GM12878 (cell line): Measurements from ENCODE around the gene BHLHE23. TPM values are rescaled to one million over a fixed set of nuclear protein-coding genes. Genes with fewer than 3 reads are reported as not detected.

Experiments
- ATAC-seq: fragments of 200-7000 bp; cut with Tn5 transposase; 3 replicates; pipeline ENCODE4 v1.9.1; 2020; ENCODE audit warnings: mild to moderate bottlenecking, moderate library complexity
- BruUV-seq: library from RNA; stranded (reverse); fragments of 400-500 nt; replicated peaks from 2 replicates; lab custom pipeline; 2021; lab: Mats Ljungman, UMichigan
- CTCF ChIA-PET: fragments of 300-600 bp; sonication (Branson Sonifier 250); formaldehyde crosslinking; extraction: SDS; loops from one replicate; lab custom pipeline; 2021; ENCODE audit warnings: inconsistent platforms; lab: Yijun Ruan, JAX
- POLR2A ChIA-PET: fragments of 350-600 bp; formaldehyde crosslinking; extraction: SDS; loops from one replicate; lab custom pipeline; 2021; ENCODE audit warnings: inconsistent platforms; lab: Charles Lee
- RAD21 ChIA-PET: fragments of 300-600 bp; sonication (Branson Sonifier 250); formaldehyde crosslinking; loops from one replicate; lab custom pipeline; 2023; ENCODE audit warnings: antibody characterized with exemption; ENCODE audit not compliant: unreplicated experiment; lab: Charles Lee
- SMC1A ChIA-PET: fragments of 300-600 bp; sonication (Branson Sonifier 250); formaldehyde crosslinking; loops from one replicate; lab custom pipeline; 2023; ENCODE audit not compliant: unreplicated experiment, uncharacterized antibody; lab: Charles Lee
- DNase-seq: peaks from one replicate; pipeline ENCODE4 v3.0.0-alpha.2; 2011; ENCODE audit warnings: low read depth, low spot score
- FAIRE-seq: peaks from 3 replicates; lab custom pipeline; 2011; peaks lifted over from hg19 to GRCh38; lab: Jason Lieb, UNC
- H2AFZ ChIP-seq: 2 replicates; pipeline ENCODE4 v1.6.0; 2011; ENCODE audit warnings: low read depth, low read length, control low read depth; ENCODE audit not compliant: control insufficient read depth
- H3K27ac ChIP-seq: 2 replicates; pipeline ENCODE4 v1.5.1; 2011; ENCODE audit warnings: control low read depth; ENCODE audit not compliant: control insufficient read depth, insufficient read depth
- H3K27me3 ChIP-seq, 2 experiments: replicated peaks in 1 of 2; 2 replicates each; pipeline versions ENCODE4 v1.6.0 to v1.6.1; 2011; ENCODE audit warnings: low read length in 1 of 2; ENCODE audit not compliant: control insufficient read depth in 2 of 2, insufficient read depth in 2 of 2
- H3K36me3 ChIP-seq, 2 experiments: 2 replicates each; pipeline ENCODE4 v1.5.1; 2011; ENCODE audit warnings: low read length in 1 of 2; ENCODE audit not compliant: control insufficient read depth in 2 of 2, insufficient read depth in 2 of 2
- H3K4me1 ChIP-seq: 2 replicates; pipeline ENCODE4 v1.6.1; 2011; ENCODE audit warnings: mild to moderate bottlenecking, low read length, moderate library complexity, mixed read lengths; ENCODE audit not compliant: control insufficient read depth, insufficient read depth
- H3K4me2 ChIP-seq: 2 replicates; pipeline ENCODE4 v1.6.0; 2011; ENCODE audit warnings: control low read depth; ENCODE audit not compliant: control insufficient read depth, insufficient read depth
- H3K4me3 ChIP-seq: fragments of 200-600 bp; sonication (generic); 2 replicates; pipeline ENCODE4 v1.5.1; 2016
- H3K79me2 ChIP-seq: 2 replicates; pipeline ENCODE4 v1.6.0; 2011; ENCODE audit warnings: low read length; ENCODE audit not compliant: control insufficient read depth, insufficient read depth
- H3K9ac ChIP-seq: 2 replicates; pipeline ENCODE4 v1.8.0; 2011; ENCODE audit warnings: low read length, control low read depth, mixed read lengths; ENCODE audit not compliant: control insufficient read depth, insufficient read depth
- H3K9me3 ChIP-seq: replicated peaks from 3 replicates; pipeline ENCODE4 v1.5.1; 2011; ENCODE audit warnings: mild to moderate bottlenecking, low read length; ENCODE audit not compliant: control insufficient read depth, insufficient read depth
- H4K20me1 ChIP-seq: 2 replicates; pipeline ENCODE4 v1.6.0; 2011; ENCODE audit not compliant: control insufficient read depth, insufficient read depth
- BHLHE40 ChIP-seq, 2 experiments: fragments of 450-650 bp in 1 of 2; IDR thresholded peaks; 2 replicates each; pipeline ENCODE4 v1.6.1; 2011 to 2017; ENCODE audit warnings: low read depth in 2 of 2, borderline replicate concordance in 1 of 2, improper control_type of control experiment in 1 of 2, low read length in 1 of 2, mild to moderate bottlenecking in 1 of 2
- CBFB ChIP-seq: IDR thresholded peaks from 2 replicates; pipeline ENCODE4 v1.6.1; 2016; ENCODE audit warnings: antibody characterized with exemption, low read depth
- GABPA ChIP-seq: IDR thresholded peaks from 2 replicates; pipeline ENCODE4 v1.6.1; 2014; ENCODE audit warnings: antibody characterized with exemption, low read depth, mild to moderate bottlenecking, inconsistent platforms
- LARP7 ChIP-seq: fragments of 450-650 bp; IDR thresholded peaks from 2 replicates; pipeline ENCODE4 v1.6.1; 2017; ENCODE audit warnings: mild to moderate bottlenecking
- PBX3 ChIP-seq: IDR thresholded peaks from 2 replicates; pipeline ENCODE4 v1.6.1; 2011; ENCODE audit warnings: mild to moderate bottlenecking, low read depth, low read length, moderate library complexity; ENCODE audit not compliant: insufficient replicate concordance
- PKNOX1 ChIP-seq: fragments of 450-650 bp; IDR thresholded peaks from 2 replicates; pipeline ENCODE4 v1.6.1; 2016; ENCODE audit warnings: mild to moderate bottlenecking
- RB1 ChIP-seq: fragments of 450-650 bp; formaldehyde crosslinking; IDR thresholded peaks from 2 replicates; pipeline ENCODE4 v1.6.1; 2017; ENCODE audit warnings: mild to moderate bottlenecking, borderline replicate concordance
- TCF12 ChIP-seq: IDR thresholded peaks from 2 replicates; pipeline ENCODE4 v1.6.1; 2011; ENCODE audit warnings: low read depth, mild to moderate bottlenecking, low read length
- WGBS: methylation state at CpG from one replicate; pipeline ENCODE4 v1.1.6; 2016; ENCODE audit warnings: low lambda C conversion rate; ENCODE audit not compliant: insufficient replicate concordance, insufficient coverage; ENCODE audit errors: missing lambda C conversion rate; 5-methylcytosine and 5-hydroxymethylcytosine counted together
- in situ Hi-C: fragments of 300-500 bp; cut with MboI; formaldehyde crosslinking; loops from 9 replicates; pipeline ENCODE4 v1.14.3; 2018; ENCODE audit warnings: mixed read lengths
- intact Hi-C: fragments of 100-400 bp; cut with micrococcal nuclease; formaldehyde crosslinking; loops from one replicate; pipeline ENCODE4 v1.14.2; 2022; ENCODE audit not compliant: unreplicated experiment
- polyA plus RNA-seq, 11 experiments: library from polyadenylated mRNA; depleted of rRNA in 4 of 11; unstranded in 6 of 11; stranded (reverse) in 5 of 11; fragments of >200 nt; fragmentation: Nextera tagmentation in 4 of 11; fragmentation: Illumina TruSeq in 1 of 11; extraction: Ambion mirVana in 4 of 11; extraction: Trizol in 1 of 11; gene quantifications; 1 replicate in 1 of 11; 2 replicates in 10 of 11; pipeline versions ENCODE4 v1.2.1 to v1.2.3, GENCODE V29; 2011 to 2016; ENCODE audit warnings: inconsistent platforms in 2 of 11, missing spikeins in 2 of 11, low read depth in 1 of 11
- total RNA-seq, 4 experiments: library from RNA; depleted of rRNA in 3 of 4; stranded (reverse); fragments of >200 nt in 3 of 4; fragmentation: Illumina TruSeq in 1 of 4; extraction: Trizol in 1 of 4; gene quantifications; 2 replicates each; pipeline versions ENCODE4 v1.2.1 to v1.2.3, GENCODE V29; 2013 to 2021

BHLHE23 gene
- total and polyA plus RNA-seq, 10 of the 15 experiments (the other 5 are each of a cell fraction or from before 2014, with no cell fraction given): 0.28 to 0.33 TPM; not detected in 8

GRCh38 chr20:62980970-62981369, 25.8 kb downstream of the BHLHE23 start:
- BruUV-seq: no TSS peak
- Histone ChIP-seq H3K27me3 (peaks cover 0 to 15% of the 10 kb centered on the region in 2 experiments; a peak in 3 of 4 replicates), H2AFZ (no peak overlapping the region), H3K4me3 (no peak overlapping the region), H4K20me1 (peaks cover 6% of the 10 kb centered on the region; the same call in 1 of the 2 replicates), H3K9me3 (no peaks in the 10 kb centered on the region), H3K79me2 (no peaks in the 10 kb centered on the region), H3K4me2 (0 out of 2 replicates have a peak overlapping the region, but pooled peaks have one; percentile 33), H3K4me1 (peaks cover 30% of the 10 kb centered on the region), H3K27ac (no peak overlapping the region), H3K9ac (no peak overlapping the region), H3K36me3 (no peaks in the 10 kb centered on the region)
- in situ Hi-C loops: no loop called here
- ChIA-PET CTCF (interaction anchor here (1.9 kb wide), 1 partner anchor 27 kb away, joined by 7 read pairs; no protein-coding TSS in a partner anchor), RAD21 (interaction anchor here (0.9 to 1.5 kb wide), 2 partner anchors 9 to 10 kb away, joined by 3 to 7 read pairs; no protein-coding TSS in a partner anchor), SMC1A (interaction anchor here (0.9 to 2.0 kb wide), 3 partner anchors 26 to 60 kb away, joined by 4 to 6 read pairs (median 4); no protein-coding TSS in a partner anchor), POLR2A (interaction anchor here (4.3 to 5.3 kb wide), 2 partner anchors 27 to 31 kb away, joined by 36 to 37 read pairs; no protein-coding TSS in a partner anchor)
- intact Hi-C loops: no loop called here
- WGBS: 53% methylated on average over 28 of the region's 28 CpGs
- TF ChIP-seq TCF12 (peak; percentile 42; the same call in 1 of the 2 replicates), LARP7 (0 out of 2 replicates have a peak, but pooled peaks have one; percentile 26), BHLHE40 (IDR thresholded peaks at IDR 0.05; ENCODE audit: borderline replicate concordance in 1 of 2, low read depth in 2 of 2, low read length in 1 of 2) (peak in 1 of 2 experiments; percentile 24; a peak in 1 of 4 replicates), CBFB (no peak)
- no peak for DNase-seq
- FAIRE-seq: no peak
- no peak for ATAC-seq

GRCh38 chr20:62980380-62980960, 26.3 kb downstream of the BHLHE23 start:
- no peak for DNase-seq
- POLR2A ChIA-PET: interaction anchor here (0.6 to 5.3 kb wide), 5 partner anchors 11 to 637 kb away, joined by 5 to 37 read pairs (median 9); no protein-coding TSS in a partner anchor
- CTCF ChIA-PET: interaction anchor here (1.4 to 1.9 kb wide), 3 partner anchors 26 to 33 kb away, joined by 3 to 7 read pairs (median 5); no protein-coding TSS in a partner anchor
- Histone ChIP-seq H3K27me3 (peaks cover 0 to 15% of the 10 kb centered on the region in 2 experiments; a peak in 2 of 4 replicates), H3K4me1 (peaks cover 30% of the 10 kb centered on the region), H2AFZ (no peak overlapping the region), H3K4me2 (no peak overlapping the region), H3K9me3 (no peaks in the 10 kb centered on the region), H3K9ac (no peak overlapping the region), H3K79me2 (no peaks in the 10 kb centered on the region), H3K4me3 (no peak overlapping the region), H3K36me3 (no peaks in the 10 kb centered on the region), H4K20me1 (peaks cover 6% of the 10 kb centered on the region; the same call in 1 of the 2 replicates), H3K27ac (no peak overlapping the region)
- no TSS peak for BruUV-seq
- intact Hi-C loops (no loop called here), in situ Hi-C loops (no loop called here)
- TF ChIP-seq GABPA (no peak), RB1 (no peak), PBX3 (peak; percentile 32), PKNOX1 (peak; percentile 64; the same call in 1 of the 2 replicates)
- 41% methylated on average over 19 of the region's 19 CpGs for WGBS
- RAD21 ChIA-PET: interaction anchor here (0.9 to 1.5 kb wide), 3 partner anchors 8 to 218 kb away, joined by 3 to 7 read pairs (median 4); no protein-coding TSS in a partner anchor
- no peak for FAIRE-seq
- SMC1A ChIA-PET: interaction anchor here (0.9 to 2.0 kb wide), 3 partner anchors 26 to 61 kb away, joined by 4 to 6 read pairs (median 4); no protein-coding TSS in a partner anchor
- ATAC-seq: no peak
